Measurements from ENCODE around the gene FYCO1.

The FYCO1 gene

DNA sequence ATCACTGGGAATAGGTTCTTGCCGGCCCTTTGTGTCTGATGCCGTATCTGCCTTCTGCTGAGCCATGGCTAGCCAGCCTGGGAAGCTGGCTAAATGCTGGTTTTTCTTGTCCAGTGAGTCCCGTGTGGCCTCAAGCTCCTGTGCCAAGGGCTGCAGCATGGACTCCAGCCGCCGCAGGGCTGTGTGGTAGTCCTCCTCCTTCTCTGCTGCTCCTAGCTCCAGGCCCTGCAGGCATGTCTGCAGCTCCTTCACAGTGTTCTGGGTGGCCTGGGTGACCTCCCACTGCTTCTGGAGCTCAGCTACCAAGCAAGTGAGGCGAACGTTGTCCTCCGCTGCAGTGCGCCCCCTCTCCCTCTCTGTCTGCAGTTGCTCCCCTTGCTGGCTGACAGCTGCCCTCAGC lies 27.5 kb downstream of the FYCO1 start:
- no peak overlapping the region for H3K23ac ChIP-seq (ENCODE audit: low read length)
- no peaks in the 10 kb centered on the region for H3K27me3 ChIP-seq (ENCODE audit: insufficient read depth, low read length)
- peak overlapping the region; percentile 75 for H3K14ac ChIP-seq (ENCODE audit: low read length)
- peaks cover 21% of the 10 kb centered on the region for H3K79me1 ChIP-seq (ENCODE audit: low read length)
- H2AFZ ChIP-seq (ENCODE audit: insufficient read depth, low read length, poor library complexity), result peak overlapping the region; percentile 23
- no peaks in the 10 kb centered on the region for H3K9me3 ChIP-seq (ENCODE audit: insufficient read depth, low read depth, low read length)
- H3K4me2 ChIP-seq (ENCODE audit: low read length), result peak overlapping the region; percentile 47
- H4K91ac ChIP-seq (ENCODE audit: low read depth, low read length), result peak overlapping the region; percentile 75
- WGBS (ENCODE audit: extremely low coverage, insufficient coverage, insufficient read length), result no CpG with 5 or more reads among the region's 9 CpGs
- peak overlapping the region; percentile 69 for H2BK12ac ChIP-seq (ENCODE audit: low read length)
- H3K4me1 ChIP-seq (ENCODE audit: control insufficient read depth in 1 of 2, insufficient read depth in 2 of 2, low read length in 2 of 2), result peaks cover 13 to 19% of the 10 kb centered on the region in 2 experiments
- peak overlapping the region; percentile 8 for H4K12ac ChIP-seq (ENCODE audit: low read depth, low read length)
- peaks cover 33 to 40% of the 10 kb centered on the region in 2 experiments for H3K36me3 ChIP-seq (ENCODE audit: control insufficient read depth in 1 of 2, insufficient read depth in 2 of 2, low read length in 2 of 2)
- peak overlapping the region; percentile 49 for H3K4ac ChIP-seq (ENCODE audit: low read depth, low read length)
- peak overlapping the region; percentile 52 for H2BK120ac ChIP-seq (ENCODE audit: insufficient read depth, low read length, poor library complexity)
- peak overlapping the region; percentile 63 for H2BK5ac ChIP-seq (ENCODE audit: low read depth, low read length, poor library complexity)
- DNase-seq, result peak; percentile 93 to 97
- H3K27ac ChIP-seq (ENCODE audit: low read depth, low read length), result peak overlapping the region; percentile 91
- peak overlapping the region; percentile 84 for H4K8ac ChIP-seq (ENCODE audit: low read depth, low read length)
- peaks cover 2% of the 10 kb centered on the region for H3K79me2 ChIP-seq (ENCODE audit: control insufficient read depth, insufficient read depth, low read length, poor library complexity)
- H3K4me3 ChIP-seq (ENCODE audit: low read depth, low read length), result no peak overlapping the region
- peak overlapping the region; percentile 82 for H3K18ac ChIP-seq (ENCODE audit: low read length)
- no peak overlapping the region for H3K9ac ChIP-seq (ENCODE audit: low read length)
- H2AK5ac ChIP-seq (ENCODE audit: low read length), result peak overlapping the region; percentile 96

- Histone ChIP-seq H3K4me3 (ENCODE audit: low read depth, low read length) (no peak overlapping the region), H3K4me2 (ENCODE audit: low read length) (no peak overlapping the region), H4K12ac (ENCODE audit: low read depth, low read length) (no peak overlapping the region), H3K4me1 (ENCODE audit: control insufficient read depth in 1 of 2, insufficient read depth in 2 of 2, low read length in 2 of 2) (peaks cover 13 to 19% of the 10 kb centered on the region in 2 experiments), H2BK12ac (ENCODE audit: low read length) (peak overlapping the region; percentile 1), H4K8ac (ENCODE audit: low read depth, low read length) (peak overlapping the region; percentile 7), H3K9me3 (ENCODE audit: insufficient read depth, low read depth, low read length) (no peaks in the 10 kb centered on the region), H3K27ac (ENCODE audit: low read depth, low read length) (peak overlapping the region; percentile 91), H3K14ac (ENCODE audit: low read length) (peak overlapping the region; percentile 8), H3K79me2 (ENCODE audit: control insufficient read depth, insufficient read depth, low read length, poor library complexity) (peaks cover 2% of the 10 kb centered on the region), H2BK5ac (ENCODE audit: low read depth, low read length, poor library complexity) (peak overlapping the region; percentile 1), H2AFZ (ENCODE audit: insufficient read depth, low read length, poor library complexity) (no peak overlapping the region), H4K91ac (ENCODE audit: low read depth, low read length) (peak overlapping the region; percentile 75), H3K36me3 (ENCODE audit: control insufficient read depth in 1 of 2, insufficient read depth in 2 of 2, low read length in 2 of 2) (peaks cover 35 to 41% of the 10 kb centered on the region in 2 experiments), H2BK120ac (ENCODE audit: insufficient read depth, low read length, poor library complexity) (peak overlapping the region; percentile 15), H3K4ac (ENCODE audit: low read depth, low read length) (no peak overlapping the region), H3K23ac (ENCODE audit: low read length) (no peak overlapping the region), H3K79me1 (ENCODE audit: low read length) (peaks cover 21% of the 10 kb centered on the region), H3K27me3 (ENCODE audit: insufficient read depth, low read length) (no peaks in the 10 kb centered on the region), H3K9ac (ENCODE audit: low read length) (no peak overlapping the region), H3K18ac (ENCODE audit: low read length) (peak overlapping the region; percentile 13), H2AK5ac (ENCODE audit: low read length) (peak overlapping the region; percentile 27)
- peak in 1 of 2 donors; percentile 17 for DNase-seq
- WGBS (ENCODE audit: extremely low coverage, insufficient coverage, insufficient read length), result no CpG with 5 or more reads among the region's 8 CpGs
Measured at GRCh38 chr3:45967724-45968123, 27.9 kb downstream of the FYCO1 start.

DNA sequence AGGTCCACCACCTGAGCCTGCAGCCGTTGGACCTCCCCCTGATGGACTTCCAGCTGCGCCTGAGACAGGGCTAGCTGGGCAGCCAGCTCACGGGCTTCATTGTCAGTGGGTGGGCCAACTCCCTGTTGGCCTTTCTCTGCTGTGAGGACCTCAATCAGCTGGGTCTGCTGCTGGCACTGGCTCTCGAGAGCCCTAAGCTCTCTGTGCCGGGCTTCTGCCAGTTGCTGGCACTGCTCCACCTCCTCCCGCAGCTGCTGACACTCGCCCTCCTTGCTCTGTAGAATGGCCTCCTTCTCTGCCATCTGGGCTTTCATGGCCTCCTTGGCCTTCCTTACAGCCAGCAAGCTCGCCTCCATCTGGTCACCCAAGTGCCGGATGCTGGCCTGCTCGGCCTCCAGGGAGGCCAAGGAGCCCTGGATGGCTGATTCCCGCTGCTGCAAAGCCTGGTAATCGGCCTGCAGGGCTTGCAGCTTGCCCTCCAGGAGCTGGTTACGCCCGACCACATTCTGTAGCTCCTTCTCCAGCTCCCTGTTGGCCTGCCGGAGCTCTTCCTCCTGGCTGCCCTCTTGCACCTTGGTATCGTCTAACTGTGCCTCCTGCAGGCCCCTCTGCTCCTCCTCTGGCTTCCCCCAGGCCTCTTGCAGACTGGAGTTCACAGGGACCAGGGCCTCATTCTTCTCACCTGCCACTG lies 28.5 kb downstream of the FYCO1 start:
- Histone ChIP-seq H3K27me3 (ENCODE audit: insufficient read depth, low read length) (no peaks in the 10 kb centered on the region), H4K91ac (ENCODE audit: low read depth, low read length) (peak overlapping the region; percentile 75), H3K9me3 (ENCODE audit: insufficient read depth, low read depth, low read length) (peaks cover 1% of the 10 kb centered on the region), H3K4ac (ENCODE audit: low read depth, low read length) (no peak overlapping the region), H3K18ac (ENCODE audit: low read length) (peak overlapping the region; percentile 24), H3K23ac (ENCODE audit: low read length) (no peak overlapping the region), H3K27ac (ENCODE audit: low read depth, low read length) (peak overlapping the region; percentile 91), H3K14ac (ENCODE audit: low read length) (peak overlapping the region; percentile 13), H3K36me3 (ENCODE audit: control insufficient read depth in 1 of 2, insufficient read depth in 2 of 2, low read length in 2 of 2) (peaks cover 39 to 47% of the 10 kb centered on the region in 2 experiments), H3K79me1 (ENCODE audit: low read length) (peaks cover 19% of the 10 kb centered on the region), H2BK5ac (ENCODE audit: low read depth, low read length, poor library complexity) (peak overlapping the region; percentile 4), H2AFZ (ENCODE audit: insufficient read depth, low read length, poor library complexity) (no peak overlapping the region), H3K79me2 (ENCODE audit: control insufficient read depth, insufficient read depth, low read length, poor library complexity) (peaks cover 2% of the 10 kb centered on the region), H2BK12ac (ENCODE audit: low read length) (peak overlapping the region; percentile 5), H2BK120ac (ENCODE audit: insufficient read depth, low read length, poor library complexity) (peak overlapping the region; percentile 15), H3K4me3 (ENCODE audit: low read depth, low read length) (no peak overlapping the region), H3K4me2 (ENCODE audit: low read length) (no peak overlapping the region), H3K9ac (ENCODE audit: low read length) (no peak overlapping the region), H4K12ac (ENCODE audit: low read depth, low read length) (no peak overlapping the region), H4K8ac (ENCODE audit: low read depth, low read length) (no peak overlapping the region), H2AK5ac (ENCODE audit: low read length) (no peak overlapping the region), H3K4me1 (ENCODE audit: control insufficient read depth in 1 of 2, insufficient read depth in 2 of 2, low read length in 2 of 2) (peaks cover 13 to 17% of the 10 kb centered on the region in 2 experiments)
- WGBS (ENCODE audit: extremely low coverage, insufficient coverage, insufficient read length), result no CpG with 5 or more reads among the region's 16 CpGs
- no peak for DNase-seq

- Histone ChIP-seq H2BK5ac (ENCODE audit: low read depth, low read length, poor library complexity) (no peak overlapping the region), H3K79me2 (ENCODE audit: control insufficient read depth, insufficient read depth, low read length, poor library complexity) (peaks cover 2% of the 10 kb centered on the region), H2AFZ (ENCODE audit: insufficient read depth, low read length, poor library complexity) (no peak overlapping the region), H3K4me1 (ENCODE audit: control insufficient read depth in 1 of 2, insufficient read depth in 2 of 2, low read length in 2 of 2) (peaks cover 13 to 17% of the 10 kb centered on the region in 2 experiments), H3K23ac (ENCODE audit: low read length) (no peak overlapping the region), H3K4ac (ENCODE audit: low read depth, low read length) (no peak overlapping the region), H3K9me3 (ENCODE audit: insufficient read depth, low read depth, low read length) (peaks cover 1% of the 10 kb centered on the region), H2BK120ac (ENCODE audit: insufficient read depth, low read length, poor library complexity) (no peak overlapping the region), H3K4me2 (ENCODE audit: low read length) (no peak overlapping the region), H3K27me3 (ENCODE audit: insufficient read depth, low read length) (no peaks in the 10 kb centered on the region), H3K18ac (ENCODE audit: low read length) (no peak overlapping the region), H3K27ac (ENCODE audit: low read depth, low read length) (no peak overlapping the region), H4K12ac (ENCODE audit: low read depth, low read length) (no peak overlapping the region), H2AK5ac (ENCODE audit: low read length) (no peak overlapping the region), H4K8ac (ENCODE audit: low read depth, low read length) (no peak overlapping the region), H3K79me1 (ENCODE audit: low read length) (peaks cover 19% of the 10 kb centered on the region), H2BK12ac (ENCODE audit: low read length) (no peak overlapping the region), H3K4me3 (ENCODE audit: low read depth, low read length) (no peak overlapping the region), H4K91ac (ENCODE audit: low read depth, low read length) (no peak overlapping the region), H3K36me3 (ENCODE audit: control insufficient read depth in 1 of 2, insufficient read depth in 2 of 2, low read length in 2 of 2) (peaks cover 43 to 51% of the 10 kb centered on the region in 2 experiments), H3K14ac (ENCODE audit: low read length) (no peak overlapping the region), H3K9ac (ENCODE audit: low read length) (no peak overlapping the region)
- WGBS (ENCODE audit: extremely low coverage, insufficient coverage, insufficient read length), result no CpG with 5 or more reads among the region's 17 CpGs
- peak in 1 of 2 donors; percentile 36 for DNase-seq
Measured at GRCh38 chr3:45966371-45966791, 29.2 kb downstream of the FYCO1 start.

Data from trophoblast cell (in vitro differentiated cells and primary cell).